NCI-H1048 (cell line): ENCODE measurements around the gene HOXB4.

Experiments used
- DNase-seq: peaks from one replicate; lab custom pipeline; 2025; lab: John Stamatoyannopoulos, UW

Gene HOXB4

GRCh38 chr17:48577946-48578615, at the start of gene HOXB4:
Gene HOXB4 (minus strand): TSS chr17:48578350. CDS start chr17:48578319, 31 bp downstream.
- no peak for DNase-seq

GRCh38 chr17:48627118-48627597, 49.0 kb upstream of the HOXB4 start:
- DNase-seq: no peak

GRCh38 chr17:48626245-48627117, 48.3 kb upstream of the HOXB4 start, which contains the start of gene HOXB9:
Gene HOXB9 (minus strand): TSS chr17:48626358. CDS start chr17:48626269, 89 bp downstream.
- DNase-seq: no peak

GRCh38 chr17:48625495-48626244, 47.5 kb upstream of the HOXB4 start:
- no peak for DNase-seq

- DNase-seq: no peak
These were observed 46.7 kb upstream of the HOXB4 start for GRCh38 chr17:48624544-48625494.

- DNase-seq: no peak
These were observed 46.0 kb upstream of the HOXB4 start for GRCh38 chr17:48624118-48624517.

- no peak for DNase-seq
These were observed 45.4 kb upstream of the HOXB4 start for GRCh38 chr17:48623583-48623982.

GRCh38 chr17:48622857-48623256, 44.7 kb upstream of the HOXB4 start:
- no peak for DNase-seq

GRCh38 chr17:48621410-48622392, 43.6 kb upstream of the HOXB4 start:
- DNase-seq: no peak

- DNase-seq: no peak
These were observed 42.5 kb upstream of the HOXB4 start for GRCh38 chr17:48620461-48621139.

- DNase-seq: no peak
These were observed 41.8 kb upstream of the HOXB4 start for GRCh38 chr17:48619826-48620449.

GRCh38 chr17:48618256-48618896, 40.2 kb upstream of the HOXB4 start:
- DNase-seq: no peak

GRCh38 chr17:48617471-48618255, 39.5 kb upstream of the HOXB4 start:
- DNase-seq: no peak

- DNase-seq: no peak
These were observed 38.7 kb upstream of the HOXB4 start for GRCh38 chr17:48616717-48617470.

GRCh38 chr17:48615963-48616716, 38.0 kb upstream of the HOXB4 start:
- no peak for DNase-seq
